Measurements from ENCODE around the gene SAMD14.
A peak's percentile ranks its signal among the peaks of the same experiment; 100 is the strongest.

SAMD14 gene

GRCh38 chr17:50088952-50089825 is 40.8 kb downstream of the SAMD14 start:
- Histone ChIP-seq H2AK5ac (ENCODE audit: low read length, severe bottlenecking) (no peak overlapping the region), H3K4me1 (ENCODE audit: control insufficient read depth, insufficient read depth, low read depth, low read length) (peaks cover 9% of the 10 kb centered on the region), H3K14ac (ENCODE audit: low read length in 2 of 2) (no peak overlapping the region), H3K27ac (ENCODE audit: low read length, poor library complexity, severe bottlenecking) (no peak overlapping the region), H2AFZ (ENCODE audit: low read depth, low read length) (no peak overlapping the region), H2BK15ac (ENCODE audit: low read depth, poor library complexity, severe bottlenecking) (no peak overlapping the region), H3K9ac (ENCODE audit: low read length) (no peak overlapping the region), H3K23ac (ENCODE audit: low read length in 2 of 2) (no peak overlapping the region), H2BK12ac (ENCODE audit: low read length in 2 of 2) (no peak overlapping the region), H3K4me2 (ENCODE audit: low read length, poor library complexity, severe bottlenecking) (no peak overlapping the region), H3K4me3 (ENCODE audit: insufficient read depth in 1 of 2, low read depth in 1 of 2, low read length in 2 of 2) (no peak overlapping the region), H3K18ac (ENCODE audit: low read depth in 1 of 2, low read length in 2 of 2) (no peak overlapping the region), H3K27me3 (ENCODE audit: control insufficient read depth in 1 of 2, insufficient read depth in 1 of 2, low read length in 2 of 2) (no peaks in the 10 kb centered on the region), H2BK5ac (ENCODE audit: low read depth, low read length, poor library complexity, severe bottlenecking) (peak overlapping the region; percentile 10), H3K79me1 (replicated peaks; ENCODE audit: low read length, poor library complexity, severe bottlenecking) (peaks cover 14% of the 10 kb centered on the region), H2BK120ac (ENCODE audit: low read depth, low read length) (no peak overlapping the region), H4K91ac (ENCODE audit: low read length) (no peak overlapping the region), H3K4ac (ENCODE audit: low read depth in 1 of 2, low read length in 2 of 2) (no peak overlapping the region), H4K8ac (ENCODE audit: low read length) (no peak overlapping the region), H3K9me3 (ENCODE audit: control insufficient read depth, low read length) (no peaks in the 10 kb centered on the region), H3K36me3 (ENCODE audit: control insufficient read depth in 1 of 2, insufficient read depth in 2 of 2, low read depth in 1 of 2, low read length in 2 of 2) (peaks cover 33 to 65% of the 10 kb centered on the region in 2 experiments)
- WGBS, result 96% methylated on average over 24 of the region's 25 CpGs
- DNase-seq, result no peak

- 90% methylated on average over 18 of the region's 19 CpGs for WGBS
- no peak for DNase-seq
- Histone ChIP-seq H3K9me3 (ENCODE audit: control insufficient read depth, low read length) (no peaks in the 10 kb centered on the region), H2BK120ac (ENCODE audit: low read depth, low read length) (no peak overlapping the region), H3K4ac (ENCODE audit: low read depth in 1 of 2, low read length in 2 of 2) (no peak overlapping the region), H3K4me2 (ENCODE audit: low read length, poor library complexity, severe bottlenecking) (no peak overlapping the region), H4K91ac (ENCODE audit: low read length) (no peak overlapping the region), H2BK12ac (ENCODE audit: low read length in 2 of 2) (peak overlapping the region in 1 of 2 experiments; percentile 54), H3K9ac (ENCODE audit: low read length) (peak overlapping the region; percentile 62), H3K79me1 (replicated peaks; ENCODE audit: low read length, poor library complexity, severe bottlenecking) (peaks cover 16% of the 10 kb centered on the region), H3K4me1 (ENCODE audit: control insufficient read depth, insufficient read depth, low read depth, low read length) (peaks cover 7% of the 10 kb centered on the region), H3K14ac (ENCODE audit: low read length in 2 of 2) (no peak overlapping the region), H3K36me3 (ENCODE audit: control insufficient read depth in 1 of 2, insufficient read depth in 2 of 2, low read depth in 1 of 2, low read length in 2 of 2) (peaks cover 39 to 68% of the 10 kb centered on the region in 2 experiments), H3K4me3 (ENCODE audit: insufficient read depth in 1 of 2, low read depth in 1 of 2, low read length in 2 of 2) (no peak overlapping the region), H3K27ac (ENCODE audit: low read length, poor library complexity, severe bottlenecking) (peak overlapping the region; percentile 11), H3K18ac (ENCODE audit: low read depth in 1 of 2, low read length in 2 of 2) (no peak overlapping the region), H2AK5ac (ENCODE audit: low read length, severe bottlenecking) (no peak overlapping the region), H2AFZ (ENCODE audit: low read depth, low read length) (no peak overlapping the region), H2BK15ac (ENCODE audit: low read depth, poor library complexity, severe bottlenecking) (no peak overlapping the region), H2BK5ac (ENCODE audit: low read depth, low read length, poor library complexity, severe bottlenecking) (no peak overlapping the region), H4K8ac (ENCODE audit: low read length) (no peak overlapping the region), H3K23ac (ENCODE audit: low read length in 2 of 2) (no peak overlapping the region), H3K27me3 (ENCODE audit: control insufficient read depth in 1 of 2, insufficient read depth in 1 of 2, low read length in 2 of 2) (no peaks in the 10 kb centered on the region)
Observed at GRCh38 chr17:50087912-50088405, 42.0 kb downstream of the SAMD14 start.

GRCh38 chr17:50087246-50087911 is 42.6 kb downstream of the SAMD14 start:
- Histone ChIP-seq H3K27me3 (ENCODE audit: control insufficient read depth in 1 of 2, insufficient read depth in 1 of 2, low read length in 2 of 2) (no peaks in the 10 kb centered on the region), H4K91ac (ENCODE audit: low read length) (no peak overlapping the region), H3K23ac (ENCODE audit: low read length in 2 of 2) (no peak overlapping the region), H3K4ac (ENCODE audit: low read depth in 1 of 2, low read length in 2 of 2) (no peak overlapping the region), H2AFZ (ENCODE audit: low read depth, low read length) (no peak overlapping the region), H3K14ac (ENCODE audit: low read length in 2 of 2) (no peak overlapping the region), H3K27ac (ENCODE audit: low read length, poor library complexity, severe bottlenecking) (peak overlapping the region; percentile 61), H3K4me2 (ENCODE audit: low read length, poor library complexity, severe bottlenecking) (no peak overlapping the region), H2BK120ac (ENCODE audit: low read depth, low read length) (no peak overlapping the region), H3K4me1 (ENCODE audit: control insufficient read depth, insufficient read depth, low read depth, low read length) (peaks cover 7% of the 10 kb centered on the region), H2BK15ac (ENCODE audit: low read depth, poor library complexity, severe bottlenecking) (no peak overlapping the region), H2BK5ac (ENCODE audit: low read depth, low read length, poor library complexity, severe bottlenecking) (peak overlapping the region; percentile 49), H3K9ac (ENCODE audit: low read length) (peak overlapping the region; percentile 62), H4K8ac (ENCODE audit: low read length) (peak overlapping the region; percentile 76), H3K4me3 (ENCODE audit: insufficient read depth in 1 of 2, low read depth in 1 of 2, low read length in 2 of 2) (no peak overlapping the region), H2AK5ac (ENCODE audit: low read length, severe bottlenecking) (no peak overlapping the region), H3K79me1 (replicated peaks; ENCODE audit: low read length, poor library complexity, severe bottlenecking) (peaks cover 16% of the 10 kb centered on the region), H3K36me3 (ENCODE audit: control insufficient read depth in 1 of 2, insufficient read depth in 2 of 2, low read depth in 1 of 2, low read length in 2 of 2) (peaks cover 45 to 69% of the 10 kb centered on the region in 2 experiments), H3K18ac (ENCODE audit: low read depth in 1 of 2, low read length in 2 of 2) (peak overlapping the region in 1 of 2 experiments; percentile 11), H2BK12ac (ENCODE audit: low read length in 2 of 2) (peak overlapping the region in 1 of 2 experiments; percentile 54), H3K9me3 (ENCODE audit: control insufficient read depth, low read length) (no peaks in the 10 kb centered on the region)
- WGBS, result 66% methylated on average over 10 of the region's 10 CpGs
- peak; percentile 73 for DNase-seq

GRCh38 chr17:50081757-50082156 is 48.2 kb downstream of the SAMD14 start:
- peaks cover 19% of the 10 kb centered on the region for H3K79me1 ChIP-seq (replicated peaks; ENCODE audit: low read length, poor library complexity, severe bottlenecking)
- H3K4me3 ChIP-seq (ENCODE audit: insufficient read depth in 1 of 2, low read depth in 1 of 2, low read length in 2 of 2), result no peak overlapping the region
- no peak overlapping the region for H3K14ac ChIP-seq (ENCODE audit: low read length in 2 of 2)
- no peak overlapping the region for H3K18ac ChIP-seq (ENCODE audit: low read depth in 1 of 2, low read length in 2 of 2)
- H2BK5ac ChIP-seq (ENCODE audit: low read depth, low read length, poor library complexity, severe bottlenecking), result no peak overlapping the region
- no peak overlapping the region for H3K9ac ChIP-seq (ENCODE audit: low read length)
- no peak overlapping the region for H2BK15ac ChIP-seq (ENCODE audit: low read depth, poor library complexity, severe bottlenecking)
- H2BK12ac ChIP-seq (ENCODE audit: low read length in 2 of 2), result no peak overlapping the region
- H3K4ac ChIP-seq (ENCODE audit: low read depth in 1 of 2, low read length in 2 of 2), result no peak overlapping the region
- peaks cover 71 to 72% of the 10 kb centered on the region in 2 experiments for H3K36me3 ChIP-seq (ENCODE audit: control insufficient read depth in 1 of 2, insufficient read depth in 2 of 2, low read depth in 1 of 2, low read length in 2 of 2)
- no peak overlapping the region for H4K91ac ChIP-seq (ENCODE audit: low read length)
- no peak overlapping the region for H3K23ac ChIP-seq (ENCODE audit: low read length in 2 of 2)
- no peak overlapping the region for H4K8ac ChIP-seq (ENCODE audit: low read length)
- no peak overlapping the region for H3K27ac ChIP-seq (ENCODE audit: low read length, poor library complexity, severe bottlenecking)
- 90% methylated on average over 4 of the region's 5 CpGs for WGBS
- H2BK120ac ChIP-seq (ENCODE audit: low read depth, low read length), result no peak overlapping the region
- H3K4me1 ChIP-seq (ENCODE audit: control insufficient read depth, insufficient read depth, low read depth, low read length), result peaks cover 5% of the 10 kb centered on the region
- H3K27me3 ChIP-seq (ENCODE audit: control insufficient read depth in 1 of 2, insufficient read depth in 1 of 2, low read length in 2 of 2), result no peaks in the 10 kb centered on the region
- no peaks in the 10 kb centered on the region for H3K9me3 ChIP-seq (ENCODE audit: control insufficient read depth, low read length)
- H2AK5ac ChIP-seq (ENCODE audit: low read length, severe bottlenecking), result no peak overlapping the region
- DNase-seq, result no peak
- H3K4me2 ChIP-seq (ENCODE audit: low read length, poor library complexity, severe bottlenecking), result no peak overlapping the region
- H2AFZ ChIP-seq (ENCODE audit: low read depth, low read length), result no peak overlapping the region

All from mesenchymal stem cell (in vitro differentiated cells and primary cell).